Left renal pelvis (tissue), 4 donors: ENCODE results near the gene OR7A5. TPM values are rescaled to one million over a fixed set of nuclear protein-coding genes. Genes with fewer than 3 reads are reported as not detected.
"Not testable (repeated sequence)": the region's sequence is repeated elsewhere in the genome, so short reads cannot be mapped to it uniquely, and the experiment has no call there.

ENCODE experiments used
- DNase-seq, 4 donors: peaks; one replicate each; pipeline ENCODE4 v3.0.0-alpha.2; 2013; ENCODE audit warnings: low read depth in 4 of 4, low spot score in 3 of 4
- polyA plus RNA-seq, 4 donors: library from polyadenylated mRNA; unstranded; fragments of 120-200 nt; gene quantifications; one replicate each; pipeline ENCODE4 v1.2.1, GENCODE V29; 2013; ENCODE audit not compliant: insufficient read length in 4 of 4

Gene OR7A5
- polyA plus RNA-seq, 4 donors = not detected

- not testable (repeated sequence) for DNase-seq
Measured at GRCh38 chr19:14785102-14785793, 49.7 kb downstream of the OR7A5 start.

- DNase-seq = not testable (repeated sequence)
Measured at GRCh38 chr19:14784730-14785101, 50.3 kb downstream of the OR7A5 start.

- DNase-seq = not testable (repeated sequence)
Measured at GRCh38 chr19:14783410-14783998, 51.5 kb downstream of the OR7A5 start.

GRCh38 chr19:14782626-14783409 lies 52.2 kb downstream of the OR7A5 start:
- DNase-seq = no peak

GRCh38 chr19:14781713-14782536 lies 53.1 kb downstream of the OR7A5 start:
- not testable (repeated sequence) for DNase-seq

GRCh38 chr19:14780622-14781225 lies 54.3 kb downstream of the OR7A5 start:
- not testable (repeated sequence) for DNase-seq

- no peak for DNase-seq
Measured at GRCh38 chr19:14779151-14779550, 55.8 kb downstream of the OR7A5 start.

GRCh38 chr19:14778110-14778845 lies 56.7 kb downstream of the OR7A5 start, which contains the start of gene ADGRE2:
TSS of gene ADGRE2 (minus strand) at chr19:14778560. CDS start at chr19:14776756, 1,804 bp downstream.
- not testable (repeated sequence) for DNase-seq

GRCh38 chr19:14777645-14778044 lies 57.3 kb downstream of the OR7A5 start:
- not testable (repeated sequence) for DNase-seq

Other genes starting within 250 kb of the OR7A5 start
- gene ADGRE3, start 160.3 kb downstream of the OR7A5 start, polyA plus RNA-seq = under 1 TPM in 2 of 4 donors, not detected in 2; 0.09 to 0.40 TPM
- 10 to 100 TPM; 14.5 to 27.2 (median 21.8) TPM for gene ZNF333, start 145.1 kb downstream of the OR7A5 start, polyA plus RNA-seq
- 1 to 10 TPM in 2 of 4 donors, under 1 TPM in 2; 0.56 to 1.1 (median 0.86) TPM for gene ADGRE2, start 56.6 kb downstream of the OR7A5 start, polyA plus RNA-seq
- under 1 TPM; 0.07 to 0.59 (median 0.18) TPM for gene OR7C1, start within 50 bp of the OR7A5 start, polyA plus RNA-seq
- gene OR7A10, start 13.7 kb upstream of the OR7A5 start, polyA plus RNA-seq = not detected
- gene OR7A17, start 50.9 kb upstream of the OR7A5 start, polyA plus RNA-seq = under 1 TPM in 2 of 4 donors, not detected in 2; 0.06 TPM
- not detected for gene OR7C2, start 106.3 kb upstream of the OR7A5 start, polyA plus RNA-seq
- under 1 TPM; 0.27 to 0.89 (median 0.60) TPM for gene SLC1A6, start 144.7 kb upstream of the OR7A5 start, polyA plus RNA-seq
- gene CASP14, start 214.3 kb upstream of the OR7A5 start, polyA plus RNA-seq = under 1 TPM in 1 of 4 donors, not detected in 3; 0.08 TPM
- gene OR1I1, start 247.0 kb upstream of the OR7A5 start, polyA plus RNA-seq = under 1 TPM in 3 of 4 donors, not detected in 1; 0.03 to 0.14 (median 0.06) TPM